GM12878 (cell line): ENCODE measurements around the gene ELOA.

Source experiments
- NFYA ChIP-seq: IDR thresholded peaks from 2 replicates; pipeline ENCODE4 v1.6.1; 2011; ENCODE audit warnings: low read depth, mild to moderate bottlenecking, low read length, improper control_type of control experiment, borderline replicate concordance
- RELA ChIP-seq: fragments of 450-650 bp; IDR thresholded peaks from 2 replicates; pipeline ENCODE4 v1.8.0; 2014; ENCODE audit warnings: borderline replicate concordance; ENCODE audit not compliant: partially characterized antibody
- RFX5 ChIP-seq: IDR thresholded peaks from 2 replicates; pipeline ENCODE4 v1.6.1; 2011; ENCODE audit warnings: low read depth, low read length, improper control_type of control experiment
- TAF1 ChIP-seq: IDR thresholded peaks from 2 replicates; pipeline ENCODE4 v1.6.1; 2011; ENCODE audit warnings: mild to moderate bottlenecking, low read depth, low read length, borderline replicate concordance
- TF ChIP-seq, protein P1 (sequence below): fragments of 450-650 bp; IDR thresholded peaks from 2 replicates; pipeline ENCODE4 v1.6.1; 2017; ENCODE audit warnings: mild to moderate bottlenecking

GRCh38 chr1:23751815-23752200 lies 8.5 kb downstream of the ELOA start:
- TF ChIP-seq, protein P1, sequence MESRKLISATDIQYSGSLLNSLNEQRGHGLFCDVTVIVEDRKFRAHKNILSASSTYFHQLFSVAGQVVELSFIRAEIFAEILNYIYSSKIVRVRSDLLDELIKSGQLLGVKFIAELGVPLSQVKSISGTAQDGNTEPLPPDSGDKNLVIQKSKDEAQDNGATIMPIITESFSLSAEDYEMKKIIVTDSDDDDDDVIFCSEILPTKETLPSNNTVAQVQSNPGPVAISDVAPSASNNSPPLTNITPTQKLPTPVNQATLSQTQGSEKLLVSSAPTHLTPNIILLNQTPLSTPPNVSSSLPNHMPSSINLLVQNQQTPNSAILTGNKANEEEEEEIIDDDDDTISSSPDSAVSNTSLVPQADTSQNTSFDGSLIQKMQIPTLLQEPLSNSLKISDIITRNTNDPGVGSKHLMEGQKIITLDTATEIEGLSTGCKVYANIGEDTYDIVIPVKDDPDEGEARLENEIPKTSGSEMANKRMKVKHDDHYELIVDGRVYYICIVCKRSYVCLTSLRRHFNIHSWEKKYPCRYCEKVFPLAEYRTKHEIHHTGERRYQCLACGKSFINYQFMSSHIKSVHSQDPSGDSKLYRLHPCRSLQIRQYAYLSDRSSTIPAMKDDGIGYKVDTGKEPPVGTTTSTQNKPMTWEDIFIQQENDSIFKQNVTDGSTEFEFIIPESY: no peak
- TF ChIP-seq RELA (no peak), TAF1 (no peak), RFX5 (no peak), NFYA (no peak)
